GM19324 (cell line): Measurements from ENCODE around the gene DGKD.

Experiments used
- ATAC-seq: cut with Tn5 transposase; IDR thresholded peaks from one replicate; pipeline ENCODE4 v1.9.1; 2021; ENCODE audit warnings: mild to moderate bottlenecking, moderate library complexity; ENCODE audit not compliant: unreplicated experiment, low FRiP score

The DGKD gene

GRCh38 chr2:233423552-233423860, 69.2 kb downstream of the DGKD start:
- ATAC-seq: no peak

DNA sequence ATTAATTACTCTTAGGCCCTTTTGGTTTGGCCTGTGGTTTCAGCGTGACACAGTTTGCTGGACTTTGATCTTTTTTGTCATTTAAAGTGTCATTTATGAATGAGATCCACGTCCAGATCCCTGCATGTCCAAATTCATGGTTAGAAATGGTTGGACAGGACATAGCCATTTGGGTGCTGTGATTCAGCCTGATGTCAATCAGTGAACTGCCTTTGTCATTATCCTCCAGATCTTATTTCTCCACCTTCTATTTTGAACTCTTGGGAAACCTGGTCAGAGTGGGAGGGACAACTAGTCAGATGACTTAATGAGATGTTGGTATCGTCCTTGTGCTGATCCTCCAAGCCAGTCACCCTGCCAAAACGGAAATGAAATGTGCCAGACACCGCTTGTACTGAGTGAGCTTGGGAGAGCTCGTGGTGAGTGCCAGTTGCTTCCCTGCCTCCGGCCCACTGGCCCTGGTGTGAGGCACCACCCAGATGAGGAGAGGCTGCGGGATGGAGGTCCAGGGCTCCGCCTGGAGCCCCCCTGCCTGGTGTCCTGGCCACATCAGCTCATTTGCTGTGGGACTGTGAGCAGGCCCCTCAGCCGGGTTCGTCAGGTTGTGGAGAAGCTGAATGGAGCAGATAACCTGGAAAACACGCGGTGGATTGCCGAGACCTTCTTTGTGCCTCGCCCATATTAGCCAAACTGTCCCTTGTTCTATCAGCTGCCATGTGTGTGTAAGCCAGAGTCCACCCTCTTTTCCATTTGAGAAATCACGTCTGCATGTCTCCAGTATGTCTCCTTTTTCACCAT, 70.1 kb downstream of the DGKD start:
- ATAC-seq: no peak

DNA sequence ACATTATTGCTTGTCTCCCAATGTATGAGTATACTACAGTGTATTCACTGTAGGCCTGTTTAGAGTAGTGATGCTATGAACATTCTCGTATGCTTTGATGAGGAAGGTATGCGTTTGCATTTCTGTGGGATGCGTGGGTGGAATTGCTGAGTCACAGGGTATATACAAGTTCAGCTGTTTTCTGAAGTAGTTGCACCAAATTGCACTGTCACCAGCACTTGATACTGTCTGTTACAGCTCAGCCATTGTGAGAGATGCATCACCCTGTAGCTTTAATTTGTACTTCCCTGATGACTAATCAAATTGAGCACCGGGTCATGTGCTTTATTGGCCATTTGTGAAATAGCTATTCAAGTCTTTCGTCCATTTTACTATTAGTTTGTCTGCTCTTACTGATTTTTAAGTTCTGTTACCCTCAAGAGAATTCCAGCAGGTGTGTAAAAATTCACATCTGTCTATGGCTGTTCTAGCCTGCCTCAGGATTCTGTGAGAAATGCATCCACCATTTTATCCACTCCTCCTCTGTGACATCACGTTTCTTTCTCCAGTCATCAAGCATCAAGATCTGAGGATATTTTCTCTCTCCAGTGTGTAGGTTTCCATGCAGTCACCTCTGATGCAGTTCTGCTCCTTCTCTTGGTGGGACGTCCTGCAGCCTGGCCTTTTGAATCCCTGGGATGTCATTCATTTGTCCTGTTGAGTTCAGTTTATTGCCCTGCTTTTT, 72.5 kb downstream of the DGKD start:
- no peak for ATAC-seq

- no peak for ATAC-seq
Measured at GRCh38 chr2:233428008-233428407, 73.7 kb downstream of the DGKD start.

- ATAC-seq: no peak
Measured at GRCh38 chr2:233428438-233428837, 74.1 kb downstream of the DGKD start.

- no peak for ATAC-seq
Measured at GRCh38 chr2:233429175-233429897, 75.0 kb downstream of the DGKD start.

DNA sequence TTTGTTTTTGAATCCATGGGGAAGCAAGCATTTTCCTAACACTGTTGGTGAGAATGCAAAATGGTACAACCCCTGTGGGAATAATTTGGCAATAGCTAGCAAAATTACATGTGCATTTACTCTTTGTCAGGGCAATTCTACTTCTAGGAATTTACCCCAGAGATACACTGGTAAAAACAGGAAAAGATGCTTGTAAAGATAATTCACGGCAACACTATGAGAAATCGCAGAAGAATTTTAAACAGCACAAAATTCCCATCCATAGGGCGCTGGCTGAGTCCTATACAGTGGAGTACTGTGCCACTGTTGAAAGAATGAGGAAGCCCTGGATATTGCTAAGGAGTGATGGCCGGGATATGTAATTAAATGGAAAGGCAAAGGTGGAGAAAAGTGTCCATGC, 75.8 kb downstream of the DGKD start:
- ATAC-seq: no peak

- no peak for ATAC-seq
Measured at GRCh38 chr2:233430651-233431050, 76.4 kb downstream of the DGKD start.

- no peak for ATAC-seq
Measured at GRCh38 chr2:233433029-233433428, 78.7 kb downstream of the DGKD start.

GRCh38 chr2:233433794-233434193, 79.5 kb downstream of the DGKD start:
- ATAC-seq: no peak

DNA sequence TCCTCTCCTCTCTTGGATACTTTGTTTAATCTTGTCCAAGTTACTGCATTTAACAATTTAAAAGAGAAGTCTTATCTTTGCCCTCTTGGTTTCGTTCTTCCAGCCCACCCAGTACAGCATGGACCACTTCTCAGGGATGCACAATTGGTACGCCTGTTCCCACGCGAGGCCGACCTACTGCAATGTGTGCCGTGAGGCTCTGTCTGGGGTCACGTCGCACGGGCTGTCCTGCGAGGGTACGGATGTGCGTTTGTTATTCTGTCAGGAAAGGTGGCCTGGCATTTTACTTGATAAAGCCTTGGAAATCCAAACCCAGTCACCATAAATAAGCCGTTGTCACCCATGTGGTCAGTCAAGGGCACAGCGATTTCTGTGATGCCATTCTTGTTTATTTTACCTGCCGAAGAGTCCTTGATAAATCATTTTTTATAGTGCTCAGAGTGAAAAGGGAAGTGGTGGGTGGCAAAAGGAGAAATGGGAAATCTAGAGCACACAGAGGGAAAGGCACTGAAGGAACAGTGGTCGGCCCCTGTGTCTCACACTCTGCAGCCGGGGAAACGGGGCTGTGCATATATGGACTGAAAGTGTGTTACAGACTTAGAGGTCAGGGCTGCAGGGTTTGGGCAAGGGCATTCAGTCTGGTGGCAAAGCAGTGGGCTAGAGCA, 80.5 kb downstream of the DGKD start:
- no peak for ATAC-seq

DNA sequence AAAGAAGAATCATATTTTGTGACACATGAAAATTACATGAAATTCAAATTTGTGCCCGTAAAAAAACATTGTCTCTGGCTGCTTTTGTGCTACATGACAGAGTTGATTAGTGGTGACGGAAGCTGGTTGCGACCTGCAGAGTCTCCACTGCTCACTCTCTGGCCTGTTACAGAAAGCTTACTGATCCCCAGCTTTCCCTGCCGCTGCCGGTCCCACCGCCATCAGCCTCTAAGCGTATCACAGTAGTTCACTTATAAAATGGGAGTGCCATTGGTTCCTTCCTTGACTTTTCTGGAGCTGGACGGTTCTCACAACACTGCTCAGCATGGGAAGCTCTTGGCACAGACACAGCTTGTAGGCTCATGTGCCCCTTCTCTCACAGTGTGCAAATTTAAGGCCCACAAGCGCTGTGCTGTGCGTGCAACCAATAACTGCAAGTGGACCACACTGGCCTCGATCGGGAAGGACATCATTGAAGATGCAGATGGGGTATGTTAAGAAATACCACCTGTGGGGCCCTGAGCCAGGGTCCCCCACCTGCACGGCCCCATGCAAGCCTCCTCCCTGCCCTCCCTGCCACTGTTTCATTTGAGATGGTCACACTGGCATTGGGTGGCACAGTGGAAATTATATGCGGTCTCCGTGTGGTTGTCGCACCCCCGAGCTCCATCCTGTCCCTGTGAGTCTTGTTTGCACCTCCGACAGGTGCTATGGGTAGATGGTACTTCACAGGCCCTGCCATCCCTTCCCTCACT, 81.3 kb downstream of the DGKD start:
- ATAC-seq: no peak

DNA sequence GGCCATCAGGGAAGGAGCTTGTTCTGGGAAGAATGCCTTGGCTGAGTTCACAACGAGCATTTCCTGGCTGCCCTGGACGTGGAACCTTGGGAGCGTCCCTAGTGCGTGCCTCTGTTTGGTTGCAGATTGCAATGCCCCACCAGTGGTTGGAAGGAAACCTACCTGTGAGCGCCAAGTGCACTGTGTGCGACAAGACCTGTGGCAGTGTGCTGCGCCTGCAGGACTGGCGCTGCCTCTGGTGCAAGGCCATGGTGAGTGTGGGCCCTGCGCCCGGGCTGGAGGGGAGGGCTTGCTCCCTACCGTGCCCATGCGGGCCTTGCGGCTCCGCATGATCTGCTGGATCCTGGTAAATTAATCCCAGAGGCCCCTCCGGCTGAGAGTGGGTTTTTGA, 81.9 kb downstream of the DGKD start:
- ATAC-seq: no peak

DNA sequence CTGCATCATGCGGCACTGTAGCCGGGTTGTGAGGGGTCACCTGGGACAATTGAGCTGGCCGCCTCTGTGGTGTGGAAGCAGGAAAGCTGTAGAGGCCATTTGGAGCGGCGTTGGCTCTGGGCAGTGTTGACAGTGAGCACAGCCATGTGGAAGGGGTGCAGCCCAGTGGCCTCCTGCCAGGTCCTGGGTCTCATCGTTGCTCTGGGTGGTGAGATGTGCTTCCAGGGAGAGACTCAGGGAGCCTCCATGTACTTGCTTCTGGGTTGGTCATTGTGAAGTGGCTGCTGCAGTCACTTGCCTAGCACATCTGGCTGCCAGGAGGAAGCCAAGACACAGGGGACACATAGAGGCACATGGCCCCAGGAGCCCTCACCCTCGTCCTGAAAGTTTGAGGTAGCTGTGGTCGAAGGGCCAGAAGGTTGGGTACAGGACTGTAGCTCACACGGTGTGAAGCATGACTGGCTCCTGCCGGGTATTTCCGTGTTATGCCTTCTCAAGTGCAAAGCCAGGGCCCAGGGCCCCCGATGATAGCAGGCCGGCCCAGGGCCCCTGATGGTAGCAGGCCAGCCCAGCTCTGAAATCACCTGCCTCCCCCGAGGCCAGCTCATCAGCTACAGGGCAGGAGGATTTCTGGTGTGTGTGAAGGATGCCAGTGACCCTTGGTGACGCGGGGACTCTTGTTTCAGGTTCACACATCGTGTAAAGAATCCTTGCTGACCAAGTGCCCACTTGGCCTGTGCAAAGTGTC, 82.6 kb downstream of the DGKD start:
- no peak for ATAC-seq

DNA sequence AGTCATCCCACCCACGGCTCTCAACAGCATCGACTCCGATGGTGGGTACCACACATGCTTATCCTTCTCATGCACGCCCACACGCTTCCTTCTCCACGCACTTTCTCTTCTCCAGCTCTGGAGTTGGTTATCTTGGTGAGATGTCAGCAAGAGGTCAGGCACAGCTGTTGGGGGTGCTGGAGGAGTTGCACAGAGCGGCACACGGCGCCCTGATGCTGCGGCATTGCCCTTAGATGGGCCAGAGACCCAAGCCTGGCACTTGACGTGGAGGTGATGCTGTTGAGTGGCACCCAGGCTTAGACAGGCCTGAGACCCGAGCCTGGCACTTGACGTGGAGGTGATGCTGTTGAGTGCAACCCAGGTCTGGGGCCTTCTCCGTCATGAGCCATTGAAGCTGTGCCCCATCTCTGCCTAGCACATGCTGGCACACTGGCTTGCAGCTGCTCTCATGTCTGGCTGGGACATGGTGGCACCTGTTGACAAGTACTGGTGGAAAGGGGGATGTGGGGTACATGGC, 83.2 kb downstream of the DGKD start:
- no peak for ATAC-seq

GRCh38 chr2:233438573-233439147, 84.4 kb downstream of the DGKD start:
- ATAC-seq: no peak

DNA sequence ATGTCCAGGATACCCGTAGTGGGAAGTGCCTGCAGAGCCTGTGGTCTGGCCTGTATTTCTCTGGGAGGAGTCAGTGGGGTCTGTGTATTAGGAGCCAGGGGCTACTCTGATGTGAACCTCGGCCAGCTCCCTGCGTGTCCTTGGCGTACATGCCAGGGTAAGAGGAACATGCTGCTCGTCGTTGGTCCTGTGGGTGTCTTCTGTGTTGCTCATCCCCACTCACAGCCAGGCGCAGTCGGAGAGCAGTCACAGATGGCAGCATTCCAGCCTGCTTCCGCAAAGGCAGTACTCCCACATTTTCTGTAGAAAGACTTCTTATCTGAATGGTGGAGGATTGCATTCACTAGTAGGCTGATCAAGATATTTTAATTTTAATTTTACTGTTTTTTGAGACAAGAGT, 84.9 kb downstream of the DGKD start:
- ATAC-seq: no peak

GRCh38 chr2:233440314-233440713, 86.0 kb downstream of the DGKD start:
- no peak for ATAC-seq

GRCh38 chr2:233440714-233441113, 86.4 kb downstream of the DGKD start:
- ATAC-seq: no peak
